DND-41 (cell line): Measurements from ENCODE around the gene PHTF1.

Source experiments
- ATAC-seq: fragments of 200-7000 bp; cut with Tn5 transposase; 3 replicates; pipeline ENCODE4 v1.9.1; 2021; ENCODE audit warnings: low read depth; ENCODE audit not compliant: insufficient read depth
- DNase-seq: peaks from one replicate; pipeline ENCODE4 v3.0.0-alpha.2; 2020
- H2AFZ ChIP-seq: 2 replicates; pipeline ENCODE4 v1.6.0; 2012; ENCODE audit warnings: low read depth, low read length
- H3K27ac ChIP-seq: 2 replicates; pipeline ENCODE4 v1.5.1; 2012; ENCODE audit warnings: low read length, inconsistent platforms
- H3K27me3 ChIP-seq: fragments of 200-600 bp; sonication (generic); 2 replicates; pipeline ENCODE4 v1.6.0; 2012; ENCODE audit warnings: low read length, mild to moderate bottlenecking, inconsistent platforms; ENCODE audit not compliant: insufficient read depth, poor library complexity
- H3K36me3 ChIP-seq: 2 replicates; pipeline ENCODE4 v1.5.1; 2012; ENCODE audit warnings: low read length, inconsistent platforms; ENCODE audit not compliant: insufficient read depth
- H3K4me1 ChIP-seq: 2 replicates; pipeline ENCODE4 v1.5.1; 2012; ENCODE audit warnings: mild to moderate bottlenecking, low read length; ENCODE audit not compliant: insufficient read depth
- H3K4me2 ChIP-seq: 2 replicates; pipeline ENCODE4 v1.6.0; 2012; ENCODE audit warnings: mild to moderate bottlenecking, moderate library complexity, low read length, inconsistent platforms; ENCODE audit not compliant: insufficient read depth
- H3K4me3 ChIP-seq, 2 experiments: fragments of 200-600 bp in 1 of 2; shearing (Covaris generic) in 1 of 2; 2 replicates each; pipeline ENCODE4 v1.5.1; 2012 to 2016; ENCODE audit warnings: inconsistent platforms in 2 of 2, low read length in 2 of 2, mild to moderate bottlenecking in 2 of 2, low read depth in 1 of 2, moderate library complexity in 1 of 2
- H3K79me2 ChIP-seq: 2 replicates; pipeline ENCODE4 v1.6.0; 2012; ENCODE audit warnings: low read length, inconsistent platforms; ENCODE audit not compliant: insufficient read depth
- H3K9ac ChIP-seq: 2 replicates; pipeline ENCODE4 v1.6.0; 2012; ENCODE audit warnings: low read depth, mild to moderate bottlenecking, inconsistent platforms, low read length, moderate library complexity
- H3K9me3 ChIP-seq: 2 replicates; pipeline ENCODE4 v1.5.1; 2012; ENCODE audit warnings: low read length, moderate library complexity, mild to moderate bottlenecking, inconsistent platforms; ENCODE audit not compliant: insufficient read depth, severe bottlenecking
- H4K20me1 ChIP-seq: 2 replicates; pipeline ENCODE4 v1.6.0; 2012; ENCODE audit warnings: low read length; ENCODE audit not compliant: insufficient read depth
- EZH2 ChIP-seq: IDR thresholded peaks from 3 replicates; pipeline ENCODE4 v1.6.1; 2012; ENCODE audit warnings: borderline replicate concordance, low read depth, mild to moderate bottlenecking, moderate library complexity, low read length, inconsistent platforms; ENCODE audit not compliant: severe bottlenecking
- TF ChIP-seq, protein P1 (sequence below): IDR thresholded peaks from 2 replicates; pipeline ENCODE4 v1.5.1; 2012; ENCODE audit warnings: borderline replicate concordance, low read length, moderate library complexity, mild to moderate bottlenecking; ENCODE audit not compliant: poor library complexity, severe bottlenecking; ENCODE audit errors: extremely low read depth

Gene PHTF1

DNA sequence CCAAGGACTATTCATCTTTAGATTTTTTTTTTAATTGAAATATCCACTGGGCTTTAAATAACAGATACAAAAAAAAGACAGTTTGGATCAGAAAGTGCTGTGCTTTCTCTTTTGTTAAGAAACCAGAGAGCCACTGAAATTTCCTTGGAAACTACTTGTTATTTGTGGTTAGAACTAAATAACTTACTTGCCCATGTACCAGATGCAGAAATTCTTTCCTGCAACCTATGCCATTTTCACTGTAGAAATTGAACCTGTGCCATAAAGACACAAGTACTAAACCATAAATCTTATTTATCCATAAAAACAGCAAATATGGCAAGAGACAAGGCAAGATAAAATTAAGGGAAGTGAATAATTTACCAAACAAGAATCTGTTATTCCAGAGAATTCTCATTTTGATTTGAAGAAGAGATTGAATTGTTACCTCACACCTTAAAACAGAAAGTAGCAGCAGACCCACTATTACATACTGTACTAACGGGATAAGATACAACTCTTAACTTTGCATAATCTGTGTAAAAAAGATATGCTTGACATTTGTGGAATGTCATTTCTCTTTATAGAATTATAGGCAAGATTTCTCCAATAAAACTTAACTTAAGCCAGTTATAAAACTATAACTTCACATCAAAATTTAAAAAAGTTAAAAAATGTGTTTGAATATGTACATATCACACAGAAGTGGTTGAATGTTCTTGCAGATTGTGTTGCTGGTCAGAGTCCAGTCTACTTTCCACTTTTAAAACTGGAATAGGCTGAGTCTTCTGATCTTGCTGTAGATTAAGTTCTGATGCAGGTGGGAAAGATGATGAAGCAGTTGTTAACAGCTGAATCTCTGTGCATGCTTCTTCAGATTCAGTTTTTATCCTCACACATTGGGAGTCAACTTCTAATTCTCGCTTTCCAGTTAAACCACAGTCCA is 6.3 kb upstream of the PHTF1 start:
- Histone ChIP-seq H3K27me3 (no peaks in the 10 kb centered on the region), H3K4me2 (no peak overlapping the region), H3K27ac (no peak overlapping the region), H3K36me3 (peaks cover 58% of the 10 kb centered on the region), H2AFZ (no peak overlapping the region), H3K79me2 (peaks cover 20% of the 10 kb centered on the region), H3K4me3 (no peak overlapping the region), H3K9me3 (no peaks in the 10 kb centered on the region), H4K20me1 (no peaks in the 10 kb centered on the region), H3K4me1 (peaks cover 5% of the 10 kb centered on the region; the same call in 1 of the 2 replicates), H3K9ac (no peak overlapping the region)
- ATAC-seq (no peak), DNase-seq (no peak)
- TF ChIP-seq EZH2, result no peak
- TF ChIP-seq, protein P1, sequence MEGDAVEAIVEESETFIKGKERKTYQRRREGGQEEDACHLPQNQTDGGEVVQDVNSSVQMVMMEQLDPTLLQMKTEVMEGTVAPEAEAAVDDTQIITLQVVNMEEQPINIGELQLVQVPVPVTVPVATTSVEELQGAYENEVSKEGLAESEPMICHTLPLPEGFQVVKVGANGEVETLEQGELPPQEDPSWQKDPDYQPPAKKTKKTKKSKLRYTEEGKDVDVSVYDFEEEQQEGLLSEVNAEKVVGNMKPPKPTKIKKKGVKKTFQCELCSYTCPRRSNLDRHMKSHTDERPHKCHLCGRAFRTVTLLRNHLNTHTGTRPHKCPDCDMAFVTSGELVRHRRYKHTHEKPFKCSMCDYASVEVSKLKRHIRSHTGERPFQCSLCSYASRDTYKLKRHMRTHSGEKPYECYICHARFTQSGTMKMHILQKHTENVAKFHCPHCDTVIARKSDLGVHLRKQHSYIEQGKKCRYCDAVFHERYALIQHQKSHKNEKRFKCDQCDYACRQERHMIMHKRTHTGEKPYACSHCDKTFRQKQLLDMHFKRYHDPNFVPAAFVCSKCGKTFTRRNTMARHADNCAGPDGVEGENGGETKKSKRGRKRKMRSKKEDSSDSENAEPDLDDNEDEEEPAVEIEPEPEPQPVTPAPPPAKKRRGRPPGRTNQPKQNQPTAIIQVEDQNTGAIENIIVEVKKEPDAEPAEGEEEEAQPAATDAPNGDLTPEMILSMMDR, result no peak

DNA sequence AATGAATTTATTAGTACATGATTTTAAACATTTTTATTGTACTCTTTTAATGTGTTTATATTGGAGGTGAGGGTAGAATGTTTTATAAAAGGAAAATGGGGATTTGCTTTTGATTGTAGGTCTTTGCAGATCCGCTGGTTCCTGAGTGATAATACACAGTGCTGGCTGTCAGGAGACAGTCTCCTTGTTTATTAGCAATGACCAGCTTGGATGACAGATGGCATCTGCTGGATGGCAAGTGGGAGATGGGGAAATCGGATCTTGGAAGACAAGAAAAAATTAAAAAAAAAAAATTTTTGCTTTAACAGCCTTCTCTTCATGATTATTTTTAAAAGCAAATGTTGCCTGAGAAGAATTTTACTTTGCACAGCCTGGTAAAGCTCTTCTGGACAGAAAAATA is 4.4 kb upstream of the PHTF1 start:
- H3K27me3 ChIP-seq, result no peaks in the 10 kb centered on the region
- peaks cover 13% of the 10 kb centered on the region for H3K4me1 ChIP-seq
- no peaks in the 10 kb centered on the region for H4K20me1 ChIP-seq
- no peak overlapping the region for H3K27ac ChIP-seq
- peaks cover 11% of the 10 kb centered on the region for H3K79me2 ChIP-seq
- TF ChIP-seq, protein P1, result no peak
- TF ChIP-seq EZH2, result no peak
- no peak overlapping the region for H3K4me2 ChIP-seq
- H3K9ac ChIP-seq, result no peak overlapping the region
- DNase-seq (no peak), ATAC-seq (no peak)
- no peaks in the 10 kb centered on the region for H3K9me3 ChIP-seq
- H3K4me3 ChIP-seq, result no peak overlapping the region
- no peak overlapping the region for H2AFZ ChIP-seq
- peaks cover 47% of the 10 kb centered on the region for H3K36me3 ChIP-seq

DNA sequence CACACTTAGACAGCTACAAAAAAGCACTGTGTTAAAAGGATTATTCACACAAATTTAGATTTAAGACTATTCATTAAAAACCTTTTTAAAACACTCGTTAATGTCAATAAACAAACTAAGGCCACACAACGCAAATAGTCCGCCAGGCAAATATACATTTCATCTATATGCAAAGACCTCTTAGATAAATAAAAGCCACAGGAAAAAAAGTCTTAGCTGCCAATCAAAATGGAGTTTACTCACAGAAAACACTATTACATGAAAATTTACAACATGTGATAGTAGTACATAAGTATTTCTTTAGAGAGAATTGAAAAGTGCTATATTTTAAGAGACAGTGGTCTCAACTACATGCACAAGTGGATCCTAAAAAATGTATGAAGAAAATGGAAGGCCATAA is 2.7 kb upstream of the PHTF1 start:
- H3K27me3 ChIP-seq, result no peaks in the 10 kb centered on the region
- H3K79me2 ChIP-seq, result peaks cover 21% of the 10 kb centered on the region
- TF ChIP-seq, protein P1, result no peak
- TF ChIP-seq EZH2, result no peak
- H3K4me1 ChIP-seq, result peaks cover 22% of the 10 kb centered on the region
- H3K27ac ChIP-seq, result no peak overlapping the region
- ATAC-seq, result no peak
- no peak overlapping the region for H2AFZ ChIP-seq
- H3K9me3 ChIP-seq, result no peaks in the 10 kb centered on the region
- H3K4me2 ChIP-seq, result no peak overlapping the region
- no peak for DNase-seq
- no peak overlapping the region for H3K4me3 ChIP-seq
- H4K20me1 ChIP-seq, result no peaks in the 10 kb centered on the region
- H3K36me3 ChIP-seq, result peaks cover 30% of the 10 kb centered on the region
- no peak overlapping the region for H3K9ac ChIP-seq
